Endodermal cell (in vitro differentiated cells): ENCODE measurements around the gene CFAP74. TPM values are rescaled to one million over a fixed set of nuclear protein-coding genes. Genes with fewer than 3 reads are reported as not detected.

Experiments used
- DNase-seq: peaks from one replicate; pipeline ENCODE4 v3.0.0-alpha.2; 2017
- H3K27ac ChIP-seq: 2 replicates; pipeline ENCODE4 v1.5.1; 2013; ENCODE audit warnings: mild to moderate bottlenecking, low read depth, low read length, moderate library complexity
- H3K27me3 ChIP-seq: 2 replicates; pipeline ENCODE4 v1.6.1; 2013; ENCODE audit warnings: mild to moderate bottlenecking, low read length, moderate library complexity; ENCODE audit not compliant: insufficient read depth, control insufficient read depth, poor library complexity, severe bottlenecking
- H3K36me3 ChIP-seq: 2 replicates; pipeline ENCODE4 v1.7.0; 2013; ENCODE audit warnings: mild to moderate bottlenecking, low read length, moderate library complexity; ENCODE audit not compliant: control insufficient read depth, insufficient read depth
- H3K4me1 ChIP-seq: one replicate; pipeline ENCODE4 v1.7.0; 2013; ENCODE audit warnings: low read length; ENCODE audit not compliant: control insufficient read depth, insufficient read depth
- H3K4me3 ChIP-seq: 2 replicates; pipeline ENCODE4 v1.5.1; 2013; ENCODE audit warnings: mild to moderate bottlenecking, low read length, moderate library complexity
- H3K9ac ChIP-seq: 2 replicates; pipeline ENCODE4 v1.6.1; 2013; ENCODE audit warnings: mild to moderate bottlenecking, low read length, moderate library complexity; ENCODE audit not compliant: poor library complexity, severe bottlenecking; ENCODE audit errors: extremely low read depth
- H3K9me3 ChIP-seq: 2 replicates; pipeline ENCODE4 v1.6.1; 2013; ENCODE audit warnings: mild to moderate bottlenecking, low read length, moderate library complexity; ENCODE audit not compliant: control insufficient read depth
- H3K27ac Mint-ChIP-seq: 2 replicates; pipeline ENCODE4 v1.8.0; 2020; ENCODE audit warnings: mixed read lengths
- H3K27me3 Mint-ChIP-seq: 2 replicates; pipeline ENCODE4 v1.8.0; 2021; ENCODE audit warnings: mild to moderate bottlenecking, mixed read lengths; ENCODE audit not compliant: insufficient read depth
- H3K36me3 Mint-ChIP-seq: 2 replicates; pipeline ENCODE4 v1.8.0; 2020; ENCODE audit warnings: low read depth, mixed read lengths
- H3K4me1 Mint-ChIP-seq: 2 replicates; pipeline ENCODE4 v1.8.0; 2020; ENCODE audit warnings: mixed read lengths
- H3K4me3 Mint-ChIP-seq: 2 replicates; pipeline ENCODE4 v1.8.0; 2020; ENCODE audit warnings: mild to moderate bottlenecking, moderate library complexity, mixed read lengths
- H3K9me3 Mint-ChIP-seq: 2 replicates; pipeline ENCODE4 v1.8.0; 2020; ENCODE audit warnings: mild to moderate bottlenecking, mixed read lengths
- WGBS, 2 experiments: methylation state at CpG; one replicate each; pipeline versions ENCODE4 v1.1.5 to v1.1.7; 2013; ENCODE audit warnings: missing lambda C conversion rate in 2 of 2, mixed read lengths in 1 of 2; ENCODE audit not compliant: insufficient coverage in 1 of 2, insufficient read length in 1 of 2; 5-methylcytosine and 5-hydroxymethylcytosine counted together
- total RNA-seq, 2 donors: library from RNA; stranded (reverse); fragmentation: NEBNext Ultra II Directional in 1 of 2; extraction: Animal tissue kit (Norgen Biotek cat#: 25700) in 1 of 2; gene quantifications; 2 replicates in 1 of 2; 3 replicates in 1 of 2; pipeline ENCODE4 v1.2.1, GENCODE V29; 2021
- TF ChIP-seq, protein P1 (sequence below): fragments of 200-600 bp; sonication (generic); conservative IDR thresholded peaks from 2 replicates; pipeline ENCODE4 v1.5.0; 2021; ENCODE audit warnings: antibody characterized with exemption, mild to moderate bottlenecking

CFAP74 gene
- total RNA-seq, 2 donors from 2014 or later = 0.58 to 0.75 TPM

- peaks cover 35% of the 10 kb centered on the region for H3K27me3 Mint-ChIP-seq
- no peaks in the 10 kb centered on the region for H3K9me3 ChIP-seq
Observed at GRCh38 chr1:2022063-2022770, 18.6 kb upstream of the CFAP74 start.

DNA sequence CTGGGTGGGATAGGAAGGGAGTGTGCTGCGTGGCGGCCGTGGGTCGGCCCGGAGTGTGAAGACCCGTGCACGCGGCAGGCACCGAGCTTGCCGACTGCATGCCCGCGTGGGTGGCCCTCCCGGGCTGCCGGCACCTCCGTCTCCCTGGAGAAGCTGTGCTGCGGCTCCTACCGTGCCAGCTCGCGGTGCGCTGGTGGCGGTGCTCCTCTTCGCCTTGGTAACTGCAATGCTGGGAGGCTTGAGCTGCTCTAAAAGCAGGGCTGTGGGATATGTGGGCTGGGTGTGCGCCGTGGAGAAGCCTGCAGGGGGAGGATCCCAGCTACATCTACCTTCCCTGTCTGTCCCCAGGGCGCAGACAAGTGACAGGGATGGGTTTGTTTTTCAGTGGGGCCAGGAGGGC lies 18.0 kb upstream of the CFAP74 start:
- peaks cover 35% of the 10 kb centered on the region for H3K27me3 Mint-ChIP-seq
- Histone ChIP-seq H3K9ac (no peak overlapping the region), H3K9me3 (no peaks in the 10 kb centered on the region), H3K4me1 (no peaks in the 10 kb centered on the region), H3K27me3 (peaks cover 44% of the 10 kb centered on the region), H3K4me3 (no peak overlapping the region), H3K27ac (no peak overlapping the region), H3K36me3 (no peaks in the 10 kb centered on the region)
- H3K4me3 Mint-ChIP-seq = no peak overlapping the region
- DNase-seq = no peak
- 91 to 94% methylated on average over 15 to 25 of the region's 25 CpGs for WGBS, 2 experiments
- no peak overlapping the region for H3K27ac Mint-ChIP-seq
- TF ChIP-seq, protein P1, sequence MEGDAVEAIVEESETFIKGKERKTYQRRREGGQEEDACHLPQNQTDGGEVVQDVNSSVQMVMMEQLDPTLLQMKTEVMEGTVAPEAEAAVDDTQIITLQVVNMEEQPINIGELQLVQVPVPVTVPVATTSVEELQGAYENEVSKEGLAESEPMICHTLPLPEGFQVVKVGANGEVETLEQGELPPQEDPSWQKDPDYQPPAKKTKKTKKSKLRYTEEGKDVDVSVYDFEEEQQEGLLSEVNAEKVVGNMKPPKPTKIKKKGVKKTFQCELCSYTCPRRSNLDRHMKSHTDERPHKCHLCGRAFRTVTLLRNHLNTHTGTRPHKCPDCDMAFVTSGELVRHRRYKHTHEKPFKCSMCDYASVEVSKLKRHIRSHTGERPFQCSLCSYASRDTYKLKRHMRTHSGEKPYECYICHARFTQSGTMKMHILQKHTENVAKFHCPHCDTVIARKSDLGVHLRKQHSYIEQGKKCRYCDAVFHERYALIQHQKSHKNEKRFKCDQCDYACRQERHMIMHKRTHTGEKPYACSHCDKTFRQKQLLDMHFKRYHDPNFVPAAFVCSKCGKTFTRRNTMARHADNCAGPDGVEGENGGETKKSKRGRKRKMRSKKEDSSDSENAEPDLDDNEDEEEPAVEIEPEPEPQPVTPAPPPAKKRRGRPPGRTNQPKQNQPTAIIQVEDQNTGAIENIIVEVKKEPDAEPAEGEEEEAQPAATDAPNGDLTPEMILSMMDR = no peak
- no peaks in the 10 kb centered on the region for H3K9me3 Mint-ChIP-seq
- no peaks in the 10 kb centered on the region for H3K4me1 Mint-ChIP-seq
- no peaks in the 10 kb centered on the region for H3K36me3 Mint-ChIP-seq

More at GRCh38 chr1:2022063-2022770, 18.6 kb upstream of the CFAP74 start:
- no peak overlapping the region for H3K4me3 Mint-ChIP-seq
- TF ChIP-seq, protein P1 = no peak
- 81 to 84% methylated on average over 14 to 21 of the region's 21 CpGs for WGBS, 2 experiments
- peaks cover 38% of the 10 kb centered on the region for H3K27me3 ChIP-seq
- no peaks in the 10 kb centered on the region for H3K4me1 ChIP-seq
- H3K9me3 Mint-ChIP-seq = no peaks in the 10 kb centered on the region
- H3K4me3 ChIP-seq = no peak overlapping the region
- H3K36me3 ChIP-seq = no peaks in the 10 kb centered on the region
- no peak for DNase-seq
- no peak overlapping the region for H3K27ac Mint-ChIP-seq
- no peak overlapping the region for H3K27ac ChIP-seq
- no peak overlapping the region for H3K9ac ChIP-seq
- H3K4me1 Mint-ChIP-seq = no peaks in the 10 kb centered on the region
- H3K36me3 Mint-ChIP-seq = no peaks in the 10 kb centered on the region

- H3K9ac ChIP-seq = no peak overlapping the region
- Mint-ChIP-seq H3K4me3 (no peak overlapping the region), H3K27ac (no peak overlapping the region), H3K36me3 (no peaks in the 10 kb centered on the region), H3K9me3 (no peaks in the 10 kb centered on the region), H3K27me3 (peaks cover 42% of the 10 kb centered on the region), H3K4me1 (no peaks in the 10 kb centered on the region)
- H3K4me1 ChIP-seq = no peaks in the 10 kb centered on the region
- H3K27ac ChIP-seq = no peak overlapping the region
- H3K4me3 ChIP-seq = no peak overlapping the region
- H3K27me3 ChIP-seq = peaks cover 48% of the 10 kb centered on the region
- H3K36me3 ChIP-seq = no peaks in the 10 kb centered on the region
- H3K9me3 ChIP-seq = no peaks in the 10 kb centered on the region
- TF ChIP-seq, protein P1 = no peak
- DNase-seq = no peak
- 80 to 90% methylated on average over 8 to 11 of the region's 11 CpGs for WGBS, 2 experiments
Observed at GRCh38 chr1:2020310-2020655, 16.7 kb upstream of the CFAP74 start.
